OCI-LY1 (cell line): ENCODE measurements around the gene ZZZ3.

Experiments
- EZH2 ChIP-seq: fragments of 200-600 bp; sonication (generic), shearing (Covaris generic); IDR thresholded peaks from 2 replicates; pipeline ENCODE4 v1.8.0; 2017; ENCODE audit warnings: borderline replicate concordance, mixed run types, mild to moderate bottlenecking, antibody characterized with exemption, low read length, moderate library complexity, mixed read lengths
- TF ChIP-seq, protein P1 (sequence below): fragments of 200-600 bp; sonication (generic), shearing (Covaris generic); IDR thresholded peaks from 2 replicates; pipeline ENCODE4 v1.5.1; 2017; ENCODE audit warnings: mild to moderate bottlenecking, antibody characterized with exemption, low read length, moderate library complexity, mixed read lengths

DNA sequence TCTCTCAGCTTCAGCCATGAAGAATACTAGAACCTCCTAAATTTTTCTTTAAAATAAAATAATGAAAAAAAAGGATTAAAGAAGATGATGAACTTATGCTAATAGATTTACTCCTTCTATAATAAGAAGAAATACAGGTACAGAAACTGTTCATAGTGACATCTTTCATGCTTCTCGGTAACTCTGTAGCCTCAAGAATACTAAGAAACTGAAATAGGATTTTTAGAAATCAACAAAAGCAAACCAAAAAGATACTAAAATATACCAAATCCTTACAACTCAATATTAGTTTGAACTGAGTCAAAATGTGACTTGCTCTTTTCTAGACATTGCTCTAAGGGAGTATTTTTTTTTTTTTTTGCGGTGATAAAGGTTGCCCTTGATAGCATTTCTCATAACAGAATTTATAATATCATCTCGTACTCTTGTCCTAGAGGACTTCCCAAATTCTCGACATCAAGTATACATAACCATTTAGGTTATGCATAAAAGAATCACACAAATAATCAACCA, 42.8 kb downstream of the ZZZ3 start:
- TF ChIP-seq, protein P1, sequence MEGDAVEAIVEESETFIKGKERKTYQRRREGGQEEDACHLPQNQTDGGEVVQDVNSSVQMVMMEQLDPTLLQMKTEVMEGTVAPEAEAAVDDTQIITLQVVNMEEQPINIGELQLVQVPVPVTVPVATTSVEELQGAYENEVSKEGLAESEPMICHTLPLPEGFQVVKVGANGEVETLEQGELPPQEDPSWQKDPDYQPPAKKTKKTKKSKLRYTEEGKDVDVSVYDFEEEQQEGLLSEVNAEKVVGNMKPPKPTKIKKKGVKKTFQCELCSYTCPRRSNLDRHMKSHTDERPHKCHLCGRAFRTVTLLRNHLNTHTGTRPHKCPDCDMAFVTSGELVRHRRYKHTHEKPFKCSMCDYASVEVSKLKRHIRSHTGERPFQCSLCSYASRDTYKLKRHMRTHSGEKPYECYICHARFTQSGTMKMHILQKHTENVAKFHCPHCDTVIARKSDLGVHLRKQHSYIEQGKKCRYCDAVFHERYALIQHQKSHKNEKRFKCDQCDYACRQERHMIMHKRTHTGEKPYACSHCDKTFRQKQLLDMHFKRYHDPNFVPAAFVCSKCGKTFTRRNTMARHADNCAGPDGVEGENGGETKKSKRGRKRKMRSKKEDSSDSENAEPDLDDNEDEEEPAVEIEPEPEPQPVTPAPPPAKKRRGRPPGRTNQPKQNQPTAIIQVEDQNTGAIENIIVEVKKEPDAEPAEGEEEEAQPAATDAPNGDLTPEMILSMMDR, result no peak
- TF ChIP-seq EZH2, result no peak
